Hippocampal formation (tissue), 2 donors: ENCODE data around the gene ARHGDIB.

Experiments
- DNase-seq, 2 donors: peaks; one replicate each; lab custom pipeline; 2025; lab: John Stamatoyannopoulos, UW

ARHGDIB gene

DNA sequence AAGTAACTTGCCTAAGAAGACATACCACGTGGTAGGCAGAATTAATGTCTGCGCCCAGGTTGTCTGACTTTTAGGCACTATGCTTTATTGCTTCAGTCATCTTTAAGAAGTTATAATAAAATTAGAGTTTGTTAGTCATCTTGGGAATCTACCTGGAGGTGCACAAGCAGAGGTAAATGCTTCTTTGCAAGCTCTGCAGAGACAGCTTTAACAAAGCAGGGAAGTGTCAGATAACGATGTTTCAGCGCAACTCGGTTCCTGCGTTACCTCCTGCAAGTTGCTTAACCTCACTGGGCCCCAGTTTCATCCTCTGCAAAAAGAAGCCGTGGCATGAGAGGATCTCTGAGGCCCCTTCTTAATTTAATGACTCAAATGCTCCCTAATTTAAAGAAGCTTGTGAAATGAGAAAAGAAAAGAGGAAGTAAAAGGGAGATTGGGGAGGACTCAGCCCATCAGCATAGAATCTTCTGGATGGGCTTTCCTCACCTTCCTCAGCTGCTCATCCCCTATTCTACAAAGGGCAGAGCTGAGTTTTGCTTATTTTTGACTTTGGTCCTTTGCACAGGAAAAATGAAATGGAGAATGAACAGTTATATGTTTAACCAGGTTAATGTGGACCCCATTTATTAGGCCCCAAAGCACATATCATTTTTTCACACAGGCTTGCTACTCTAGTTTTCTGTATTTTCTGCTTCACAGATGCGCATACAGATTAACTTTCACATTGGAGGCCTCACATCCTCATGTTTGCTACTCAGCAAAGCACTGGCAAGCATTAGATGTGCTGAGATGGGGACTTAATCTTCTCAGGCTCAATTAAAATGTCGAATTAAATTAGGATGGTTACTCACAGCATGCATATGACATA is 5.1 kb downstream of the ARHGDIB start:
- DNase-seq, result no peak

DNA sequence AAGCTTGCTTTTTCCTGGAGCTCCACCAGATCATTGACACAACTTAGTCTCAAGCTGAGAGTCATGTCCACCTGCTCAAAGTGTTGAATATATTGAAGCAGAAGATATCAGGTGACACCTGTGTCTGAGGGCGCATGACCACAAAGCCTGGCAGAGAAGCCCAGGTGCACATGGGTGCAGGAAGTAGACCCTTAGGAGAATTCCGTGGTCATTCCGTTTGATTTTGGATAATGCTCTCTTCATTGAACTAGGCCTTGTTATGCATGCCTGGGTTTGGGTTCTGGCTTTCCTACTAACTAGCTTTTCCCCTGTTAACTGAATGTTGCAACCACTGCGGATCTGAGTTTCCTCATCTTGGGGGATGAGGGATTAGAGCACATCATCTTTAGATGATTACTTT is 7.1 kb downstream of the ARHGDIB start:
- DNase-seq, result no peak

DNA sequence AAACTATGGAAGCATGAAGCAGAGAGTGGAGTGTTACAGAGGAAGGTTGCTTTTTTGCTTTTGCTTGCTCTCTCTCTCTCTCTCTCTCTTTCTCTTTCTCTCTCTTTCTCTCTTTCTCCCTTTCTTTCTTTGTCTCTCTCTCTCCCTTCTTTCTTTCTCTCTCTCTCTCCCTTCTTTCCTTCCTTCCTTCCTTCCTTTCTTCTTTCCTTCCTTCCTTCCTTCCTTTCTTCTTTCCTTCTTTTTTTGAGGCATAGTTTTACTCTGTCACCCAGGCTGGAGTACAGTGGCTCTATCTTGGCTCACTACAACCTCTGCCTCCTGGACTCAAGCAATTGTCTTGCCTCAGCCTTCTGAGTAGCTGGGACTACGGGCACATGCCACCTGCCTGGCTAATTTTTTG is 7.6 kb downstream of the ARHGDIB start:
- no peak for DNase-seq

DNA sequence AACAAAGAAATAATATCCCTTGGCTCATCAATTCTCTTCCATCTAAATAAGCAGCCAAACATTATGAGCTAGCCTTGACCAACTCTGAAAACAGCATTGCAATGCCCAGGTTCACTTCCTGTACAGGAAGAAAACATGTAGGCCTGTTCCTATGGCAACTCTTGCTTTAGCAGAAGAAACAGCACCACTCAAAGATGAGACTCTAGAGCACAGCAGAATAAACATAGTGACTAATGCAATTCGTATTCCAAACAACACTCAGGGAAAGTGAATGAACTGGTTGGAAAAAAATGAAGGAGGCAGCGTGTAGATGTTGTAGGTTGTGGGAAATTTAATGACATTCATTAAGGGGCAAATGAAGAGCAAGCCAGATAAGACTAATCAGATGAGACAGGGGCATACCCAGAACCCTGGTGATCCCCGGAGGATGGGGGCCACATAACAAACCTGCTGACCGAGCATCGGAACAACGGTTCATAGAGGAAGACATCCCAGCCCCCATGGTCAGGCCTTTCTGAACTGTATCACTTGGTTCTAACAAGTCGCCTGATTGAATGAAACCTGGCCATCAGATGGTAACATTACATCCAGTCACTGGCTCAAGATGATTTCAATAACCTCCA is 9.0 kb downstream of the ARHGDIB start:
- DNase-seq, result no peak

DNA sequence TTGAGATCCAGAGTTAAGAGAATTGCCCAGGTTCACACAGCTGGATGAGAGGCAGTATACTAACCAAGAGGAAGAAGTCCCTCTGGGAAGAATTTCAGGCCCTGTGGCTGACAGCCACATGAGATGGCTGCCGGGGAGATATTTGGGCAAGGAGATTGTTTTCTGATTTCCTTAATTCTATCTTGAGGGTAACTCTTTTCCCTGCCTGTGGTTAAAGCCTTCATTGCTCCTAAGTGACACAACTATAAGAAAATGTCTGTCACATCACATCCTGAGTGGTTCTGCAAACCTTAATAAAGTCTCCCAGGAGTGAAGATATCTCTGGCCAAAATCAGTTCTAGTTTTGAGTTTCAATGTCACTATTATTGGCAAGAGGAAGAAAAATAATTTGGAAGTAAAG is 9.6 kb downstream of the ARHGDIB start:
- no peak for DNase-seq

DNA sequence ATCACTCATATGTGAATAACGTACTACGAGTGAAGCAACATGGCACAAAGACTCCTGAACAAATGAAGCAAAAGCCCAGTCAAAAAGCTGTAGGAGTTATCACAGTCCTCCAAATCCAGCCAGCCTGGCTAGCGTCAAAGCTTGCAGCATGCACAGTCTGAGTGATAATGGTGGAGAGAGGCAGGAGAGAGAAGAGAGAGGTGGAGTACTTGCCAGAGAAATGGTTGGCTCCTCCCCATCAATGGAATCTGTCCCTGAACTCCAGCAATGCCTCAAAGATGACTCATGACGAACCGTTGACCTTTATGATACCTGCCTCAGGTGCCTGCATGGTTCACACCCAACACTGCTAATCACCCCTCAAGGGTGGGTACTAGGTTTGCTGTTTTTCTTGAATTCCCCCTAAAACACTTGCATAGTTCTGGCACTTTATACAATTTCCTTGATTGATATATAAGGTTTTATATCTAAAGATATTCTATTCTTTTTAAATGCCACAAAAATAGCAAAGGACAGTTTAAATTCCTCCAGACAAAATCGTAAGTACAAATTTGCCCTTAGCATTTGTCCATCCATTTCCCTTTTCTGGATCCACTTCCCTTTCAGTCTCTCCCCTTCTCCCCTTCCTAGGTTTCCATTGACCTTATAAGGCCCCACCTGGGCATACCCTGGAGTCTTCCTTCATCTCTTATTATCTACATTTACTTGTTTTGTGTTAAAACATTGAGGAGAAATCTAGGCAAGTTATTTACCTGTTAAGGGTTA is 10.2 kb downstream of the ARHGDIB start:
- DNase-seq, result no peak

DNA sequence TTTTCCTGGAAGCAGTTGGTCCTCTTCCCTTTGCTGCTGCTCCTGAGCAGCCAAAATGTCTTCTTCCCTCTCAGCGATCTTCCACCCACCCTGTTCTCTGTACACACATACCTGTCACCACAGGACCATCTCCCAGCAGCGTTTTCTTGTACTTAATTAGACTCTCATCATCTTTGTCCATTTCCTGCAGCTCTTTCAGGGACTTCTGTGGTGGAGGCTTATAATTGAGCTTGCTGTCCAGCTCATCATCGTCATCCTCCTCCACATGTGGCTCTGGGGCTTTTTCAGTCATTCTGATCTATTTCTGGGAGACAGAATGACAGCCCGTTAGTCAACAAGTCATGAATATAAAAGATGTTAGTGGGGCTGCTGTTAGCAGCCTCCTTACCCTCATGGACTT is 11.0 kb downstream of the ARHGDIB start:
- no peak for DNase-seq

DNA sequence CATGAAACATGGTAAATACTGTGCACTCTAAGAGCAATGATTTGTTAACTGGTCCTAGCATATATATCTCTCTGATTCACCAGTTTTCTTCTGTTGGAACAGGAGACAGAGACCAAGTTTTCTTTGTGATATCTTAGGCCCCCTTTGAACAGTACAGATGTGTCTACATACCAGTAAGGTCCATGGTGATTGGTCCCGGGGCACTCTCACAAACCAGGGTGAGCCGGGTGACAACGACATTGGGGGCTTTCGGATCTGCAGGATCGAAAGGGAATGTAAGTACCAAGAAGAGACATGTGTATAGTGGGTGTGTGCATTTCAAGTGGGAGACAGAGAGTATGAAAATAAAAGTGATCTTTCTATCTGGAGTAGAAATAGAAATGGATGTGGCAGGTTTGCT is 11.8 kb downstream of the ARHGDIB start:
- DNase-seq, result no peak

DNA sequence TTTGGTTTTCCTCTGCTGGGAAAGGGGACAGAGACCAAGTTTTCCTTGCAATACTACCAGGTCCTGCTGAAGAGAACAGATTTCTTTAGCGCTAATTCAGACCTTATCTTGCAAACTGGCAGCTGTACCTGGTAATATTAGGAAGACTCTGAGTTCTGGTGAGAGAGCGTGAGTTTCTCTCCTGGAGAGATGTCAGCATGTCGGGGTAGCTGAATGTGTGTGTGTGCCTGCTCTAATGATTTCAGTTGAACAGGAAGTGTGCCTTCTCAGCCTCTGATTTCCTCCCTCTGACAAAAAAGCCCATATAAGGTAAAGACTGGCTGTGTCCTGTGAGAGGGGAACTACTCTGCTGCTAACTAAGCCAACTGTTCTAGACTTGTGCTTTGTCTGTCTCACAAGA is 12.7 kb downstream of the ARHGDIB start:
- DNase-seq, result no peak

DNA sequence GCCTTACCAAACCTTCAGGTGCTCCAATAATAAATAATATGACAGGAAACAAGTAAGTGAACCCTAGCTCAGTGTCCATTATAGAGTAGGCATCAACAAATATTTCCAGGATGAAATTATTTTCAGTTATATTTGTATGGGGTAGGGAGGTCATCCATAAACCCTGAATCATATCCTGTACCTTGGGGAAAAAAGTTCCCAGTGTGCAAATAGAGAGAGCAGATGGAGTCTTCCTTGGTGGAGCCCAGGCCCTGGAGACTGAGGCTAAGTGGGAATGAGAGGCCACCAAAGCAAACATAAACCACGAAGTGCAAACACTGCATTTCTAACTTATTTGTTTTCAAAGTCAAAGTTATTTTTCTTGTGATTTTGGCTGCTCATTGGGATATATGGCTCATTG is 14.5 kb downstream of the ARHGDIB start:
- DNase-seq, result no peak

DNA sequence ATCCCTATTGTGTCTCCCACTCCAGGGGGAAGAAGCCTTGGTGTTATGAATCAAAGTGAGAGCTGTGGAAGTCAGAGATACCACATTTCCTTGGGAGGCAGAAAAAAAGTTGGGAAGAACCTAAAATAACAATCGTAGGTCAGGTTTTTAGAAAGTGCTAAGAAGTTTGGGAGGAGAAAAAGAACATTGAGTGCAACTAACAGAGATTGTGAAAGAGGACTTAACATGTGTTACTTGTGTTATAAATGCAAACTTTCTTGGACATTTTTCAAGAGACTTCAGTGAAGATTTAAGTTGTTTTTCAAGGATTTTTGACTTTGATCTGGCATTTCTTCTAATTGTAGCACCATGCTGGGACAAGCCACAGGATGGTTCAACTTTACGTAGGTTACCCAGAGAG is 15.2 kb downstream of the ARHGDIB start:
- no peak for DNase-seq

DNA sequence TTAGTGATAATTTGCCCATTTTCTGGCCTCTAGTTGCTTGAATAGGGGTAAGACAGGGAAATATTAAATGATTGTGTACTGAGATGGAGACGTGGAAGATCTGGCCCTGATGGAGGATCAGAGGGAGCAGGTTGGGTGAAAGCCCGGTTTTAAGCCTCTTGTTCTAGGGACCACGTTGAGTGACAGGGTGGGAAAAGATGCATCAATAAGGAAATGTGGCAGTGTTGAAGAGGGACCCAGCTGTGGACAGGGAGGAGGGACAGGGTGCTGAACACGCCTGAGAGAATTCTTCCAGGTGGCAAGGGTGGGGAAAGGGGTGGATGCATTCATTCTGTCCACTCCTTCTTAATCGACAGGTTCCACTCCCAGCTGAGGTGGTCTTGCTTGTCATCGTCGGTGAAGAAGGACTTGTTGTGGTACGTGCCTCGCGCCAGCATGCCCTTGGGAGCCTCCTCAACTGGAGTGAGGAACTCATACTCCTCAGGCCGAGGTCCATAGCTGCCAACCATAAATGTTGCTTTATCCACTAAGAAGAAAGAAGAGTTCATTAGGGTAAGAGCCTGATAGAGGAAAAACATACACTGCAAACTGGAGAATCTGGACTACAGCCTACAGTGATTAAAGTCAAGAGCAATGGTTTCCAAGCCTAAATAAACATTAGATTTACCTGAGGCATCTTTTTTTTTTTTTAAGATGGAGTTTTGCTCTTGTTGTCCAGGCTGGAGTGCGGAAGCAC is 19.0 kb downstream of the ARHGDIB start:
- DNase-seq, result no peak

DNA sequence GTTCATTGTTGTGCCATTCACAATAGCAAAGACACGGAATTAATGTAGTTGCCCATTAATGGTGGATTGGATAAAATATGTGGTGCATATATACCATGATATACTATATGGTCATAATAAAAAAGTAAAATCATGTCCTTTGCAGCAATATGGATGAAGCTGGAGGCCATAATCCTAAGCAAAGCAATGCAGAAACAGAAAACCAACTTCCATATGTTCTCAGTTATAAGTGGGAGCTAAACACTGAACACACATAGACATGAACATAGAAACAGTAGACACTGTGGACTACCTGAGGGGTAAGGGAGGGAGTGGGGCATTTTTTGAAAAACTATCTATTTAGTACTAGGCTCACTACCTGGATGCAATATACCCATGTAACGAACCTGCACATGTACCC is 20.0 kb downstream of the ARHGDIB start:
- no peak for DNase-seq

DNA sequence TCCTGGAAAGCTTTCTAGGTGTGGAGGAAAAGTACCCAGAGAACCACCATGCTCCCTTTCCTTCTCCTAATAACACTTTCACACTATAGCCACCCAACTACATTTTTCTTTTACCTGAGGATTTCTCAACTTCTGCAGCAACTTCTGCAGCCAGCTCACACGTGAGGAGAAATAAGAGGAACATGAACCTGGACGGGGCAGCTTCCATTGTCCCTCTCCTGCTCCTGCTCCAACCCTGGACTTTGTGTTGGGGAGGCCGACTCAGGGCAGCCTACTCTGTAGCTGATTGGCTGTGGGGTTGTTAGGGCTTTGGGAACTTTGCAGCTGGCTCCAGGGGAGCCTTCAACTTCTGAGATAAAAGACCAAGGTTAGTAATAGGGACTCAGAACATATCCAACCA is 23.1 kb downstream of the ARHGDIB start, which contains the start of gene ERP27:
Gene ERP27 (minus strand): TSS at position 237 of the 400 bp plus-strand sequence. CDS start 29 bp downstream, at position 208.
- DNase-seq, result no peak

DNA sequence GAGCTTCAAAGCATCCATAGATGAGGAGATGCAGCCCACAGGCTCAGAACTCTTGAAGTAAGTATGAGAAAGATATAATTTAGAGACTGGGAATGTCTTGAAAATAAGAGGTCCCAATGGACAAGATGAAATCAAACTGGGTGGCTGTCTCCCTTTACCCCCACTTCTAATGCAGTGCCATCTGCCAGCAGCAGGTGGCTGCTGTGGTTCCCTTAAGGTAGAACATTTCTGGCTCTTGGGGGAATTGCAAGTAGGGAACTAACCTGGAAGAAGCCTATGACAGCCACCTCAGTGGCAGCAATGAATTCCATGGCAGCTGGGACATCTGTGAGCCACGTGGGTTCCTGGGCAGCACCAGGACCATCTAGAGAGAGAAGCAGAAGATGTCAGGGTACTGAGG is 23.7 kb downstream of the ARHGDIB start:
- DNase-seq, result no peak

DNA sequence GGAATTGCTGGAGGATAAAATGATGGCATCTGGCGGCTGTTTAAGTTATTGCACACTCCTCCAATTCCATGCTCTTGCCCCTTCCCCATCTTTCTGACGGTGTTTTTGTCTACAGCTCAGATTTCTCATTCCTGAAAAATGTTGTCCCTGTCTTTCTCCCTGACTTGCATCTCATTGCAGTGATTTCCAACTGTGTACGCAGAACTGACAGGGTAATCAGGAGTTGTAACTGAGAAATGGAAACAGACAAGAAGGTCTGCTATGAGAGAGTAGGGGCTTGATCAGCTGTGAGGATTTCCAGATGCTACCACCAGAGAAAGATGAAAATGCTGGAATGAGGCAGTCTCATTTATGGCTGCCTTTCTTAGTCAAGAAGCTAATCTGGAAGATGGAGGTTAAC is 24.4 kb downstream of the ARHGDIB start:
- DNase-seq, result no peak

DNA sequence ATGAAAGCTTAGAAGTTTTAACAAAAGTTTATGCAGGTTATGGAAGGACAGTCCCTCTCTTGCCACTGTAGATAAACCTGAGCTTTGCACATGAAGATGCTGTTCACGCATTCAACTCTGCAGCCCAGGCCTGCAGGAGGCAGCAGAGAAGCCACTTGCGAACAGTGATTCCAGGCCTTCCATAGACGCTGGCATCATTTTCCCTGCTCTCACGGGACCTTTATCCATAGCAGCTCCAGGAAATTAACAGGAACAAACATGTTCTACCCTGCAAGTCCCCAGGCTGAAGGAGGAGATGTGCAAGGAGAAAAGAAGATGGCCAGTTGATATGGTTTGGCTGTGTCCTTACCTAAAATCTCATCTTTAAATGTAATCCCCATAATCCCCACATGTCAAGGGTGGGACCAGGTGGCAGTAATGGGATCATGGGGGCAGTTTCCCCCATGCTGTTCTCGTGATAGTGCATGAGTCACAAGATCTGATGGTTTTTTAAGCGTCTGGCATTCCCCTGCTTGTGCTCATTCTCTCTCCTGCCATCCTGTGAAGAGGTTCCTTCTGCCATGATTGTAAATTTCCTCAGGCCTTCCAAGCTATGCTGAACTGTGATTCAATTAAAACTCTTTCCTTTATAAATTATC is 25.1 kb downstream of the ARHGDIB start:
- no peak for DNase-seq

DNA sequence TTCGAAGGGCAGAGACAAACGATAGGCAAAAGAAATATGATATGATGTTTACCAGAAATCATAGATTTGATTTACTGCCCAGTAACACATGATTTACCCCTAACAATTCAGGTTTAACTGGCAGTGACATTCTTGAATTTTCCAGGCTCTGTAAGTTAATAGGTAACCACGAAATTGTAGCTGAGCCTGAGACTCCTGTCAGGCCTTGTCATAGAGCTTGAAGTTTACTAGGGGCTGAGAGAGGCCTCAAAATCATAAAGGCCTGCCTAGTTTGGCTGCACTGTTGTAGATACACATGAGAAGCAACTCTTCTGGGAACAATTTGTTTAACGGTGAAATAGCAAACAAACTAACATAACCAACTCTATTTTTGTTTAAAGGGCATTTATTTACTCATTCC is 26.4 kb downstream of the ARHGDIB start:
- no peak for DNase-seq

DNA sequence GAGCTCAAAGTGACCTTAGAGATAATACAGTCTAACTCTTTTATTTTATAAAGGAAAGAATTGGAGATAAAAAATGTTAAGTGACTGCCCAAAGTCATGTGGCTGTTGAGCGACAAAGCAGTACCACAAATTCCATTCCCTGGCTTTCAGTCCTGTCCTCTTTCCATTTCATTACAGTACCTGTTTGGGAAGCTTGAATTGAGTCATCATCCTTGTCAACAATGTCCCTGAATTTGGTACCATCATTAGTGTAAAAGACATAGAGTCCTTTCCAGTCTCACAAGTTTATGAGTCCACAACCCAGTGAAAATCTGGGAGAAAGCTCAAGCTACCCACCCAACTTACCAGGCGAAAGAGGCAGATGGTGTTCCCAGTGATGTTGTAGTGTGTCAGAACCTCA is 26.9 kb downstream of the ARHGDIB start:
- no peak for DNase-seq

DNA sequence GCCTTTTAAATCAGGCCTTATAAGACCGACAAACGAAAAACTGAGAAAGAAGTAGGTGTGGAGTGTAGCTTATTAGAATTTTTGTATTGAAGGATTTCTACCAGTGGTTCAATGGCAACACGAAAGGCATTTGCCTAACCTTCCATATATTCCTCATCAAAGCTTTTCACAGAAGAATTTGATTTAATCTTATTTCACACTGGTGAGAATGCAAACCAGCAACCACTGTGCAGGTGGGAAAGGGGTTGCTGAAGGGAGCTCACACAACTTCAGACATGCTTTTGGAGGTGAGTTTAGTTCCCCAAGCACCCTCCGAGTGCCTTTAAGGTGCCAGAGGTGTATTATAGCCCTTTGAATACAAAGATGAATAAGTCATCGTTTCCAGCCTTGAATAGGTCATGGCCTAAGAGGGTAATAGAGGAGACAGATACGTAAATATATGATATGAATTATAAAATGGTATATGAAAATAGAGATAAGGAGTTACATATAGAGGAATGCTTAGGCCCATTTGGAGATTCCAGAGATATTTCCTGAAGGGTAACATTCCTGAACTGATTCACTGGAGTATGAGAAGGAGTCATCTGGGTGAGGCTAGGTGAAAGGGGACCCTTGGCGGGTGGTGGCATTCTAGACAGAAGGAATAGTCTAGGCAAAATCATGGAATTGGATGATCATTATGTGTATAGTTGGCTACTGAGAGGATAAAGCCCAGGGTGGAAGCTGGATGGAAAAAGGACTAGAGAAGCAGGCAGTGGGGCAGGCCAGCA is 29.4 kb downstream of the ARHGDIB start:
- DNase-seq, result no peak

DNA sequence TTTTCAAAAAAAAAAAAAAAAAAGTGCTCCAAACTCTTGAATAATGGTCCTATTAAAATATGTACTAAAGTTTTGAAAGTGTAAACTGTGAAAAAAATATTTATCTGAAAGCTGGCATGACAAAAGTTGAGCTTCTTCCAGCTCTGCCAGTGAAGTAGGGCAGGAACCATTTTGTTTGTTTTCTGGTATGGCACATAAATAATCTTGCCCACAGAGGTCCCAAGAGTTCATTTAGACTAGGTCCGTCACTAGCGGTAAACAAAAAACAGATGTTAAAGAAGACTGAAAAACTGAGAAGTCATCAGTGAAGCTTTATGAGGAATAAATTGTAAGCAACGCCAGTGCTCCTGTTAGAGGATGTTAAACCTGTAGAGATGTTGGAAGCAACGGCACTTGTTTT is 30.0 kb downstream of the ARHGDIB start:
- DNase-seq, result no peak
